ENCODE measurements around the gene SPHKAP. TPM values are rescaled to one million over a fixed set of nuclear protein-coding genes. Genes with fewer than 3 reads are reported as not detected.
"Not testable (repeated sequence)": the region's sequence is repeated elsewhere in the genome, so short reads cannot be mapped to it uniquely, and the experiment has no call there.

SPHKAP gene
- total RNA-seq, 1 donor from 2014 or later = not detected

DNA sequence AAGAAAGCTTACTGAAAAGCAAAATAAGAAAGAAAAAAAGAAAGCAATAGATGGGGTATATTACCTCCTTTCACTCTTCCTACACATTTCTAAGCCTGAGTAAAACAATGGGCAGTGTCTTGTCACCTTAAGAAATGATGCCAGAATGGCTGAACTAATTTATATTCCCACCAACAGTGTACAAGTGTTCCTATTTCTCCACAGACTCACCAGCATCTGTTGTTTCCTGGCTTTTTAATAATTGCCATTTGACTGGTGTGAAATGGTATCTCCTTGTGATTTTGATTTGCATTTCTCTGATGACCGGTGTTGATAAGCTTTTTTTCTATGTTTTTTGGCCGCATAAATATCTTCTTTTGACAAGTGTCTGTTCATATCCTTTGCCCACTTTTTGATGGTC lies 98.4 kb downstream of the SPHKAP start:
- Histone ChIP-seq H3K4me1 (ENCODE audit: insufficient read depth, low read length) (no peaks in the 10 kb centered on the region), H4K20me1 (ENCODE audit: insufficient read depth, low read length) (no peaks in the 10 kb centered on the region), H3K27ac (ENCODE audit: low read depth, low read length) (no peak overlapping the region), H2AFZ (ENCODE audit: low read depth, low read length) (no peak overlapping the region), H3K27me3 (ENCODE audit: insufficient read depth, low read length) (no peaks in the 10 kb centered on the region), H3K9ac (ENCODE audit: low read length) (no peak overlapping the region), H3K4me2 (ENCODE audit: low read length) (no peak overlapping the region), H3K36me3 (ENCODE audit: insufficient read depth, low read length) (no peaks in the 10 kb centered on the region), H3K79me2 (ENCODE audit: insufficient read depth, low read length) (no peaks in the 10 kb centered on the region), H3K4me3 (ENCODE audit: insufficient read depth, low read depth, low read length) (no peak overlapping the region), H3K9me3 (ENCODE audit: insufficient read depth, low read depth, low read length) (peaks cover 4% of the 10 kb centered on the region)
- FAIRE-seq (no peak), DNase-seq (ENCODE audit: low read depth) (no peak)
- H3K27ac Mint-ChIP-seq (ENCODE audit: unreplicated experiment) = no peak overlapping the region
- no peaks in the 10 kb centered on the region for H3K9me3 Mint-ChIP-seq (ENCODE audit: unreplicated experiment)
- no peak overlapping the region for H3K4me3 Mint-ChIP-seq (ENCODE audit: unreplicated experiment)
- no peaks in the 10 kb centered on the region for H3K27me3 Mint-ChIP-seq (ENCODE audit: low read depth, unreplicated experiment)
- no peaks in the 10 kb centered on the region for H3K36me3 Mint-ChIP-seq (ENCODE audit: low read depth, unreplicated experiment)
- no peak for TF ChIP-seq EZH2 (IDR thresholded peaks at IDR 0.05; ENCODE audit: insufficient read depth, low read length)
- TF ChIP-seq, protein P1, sequence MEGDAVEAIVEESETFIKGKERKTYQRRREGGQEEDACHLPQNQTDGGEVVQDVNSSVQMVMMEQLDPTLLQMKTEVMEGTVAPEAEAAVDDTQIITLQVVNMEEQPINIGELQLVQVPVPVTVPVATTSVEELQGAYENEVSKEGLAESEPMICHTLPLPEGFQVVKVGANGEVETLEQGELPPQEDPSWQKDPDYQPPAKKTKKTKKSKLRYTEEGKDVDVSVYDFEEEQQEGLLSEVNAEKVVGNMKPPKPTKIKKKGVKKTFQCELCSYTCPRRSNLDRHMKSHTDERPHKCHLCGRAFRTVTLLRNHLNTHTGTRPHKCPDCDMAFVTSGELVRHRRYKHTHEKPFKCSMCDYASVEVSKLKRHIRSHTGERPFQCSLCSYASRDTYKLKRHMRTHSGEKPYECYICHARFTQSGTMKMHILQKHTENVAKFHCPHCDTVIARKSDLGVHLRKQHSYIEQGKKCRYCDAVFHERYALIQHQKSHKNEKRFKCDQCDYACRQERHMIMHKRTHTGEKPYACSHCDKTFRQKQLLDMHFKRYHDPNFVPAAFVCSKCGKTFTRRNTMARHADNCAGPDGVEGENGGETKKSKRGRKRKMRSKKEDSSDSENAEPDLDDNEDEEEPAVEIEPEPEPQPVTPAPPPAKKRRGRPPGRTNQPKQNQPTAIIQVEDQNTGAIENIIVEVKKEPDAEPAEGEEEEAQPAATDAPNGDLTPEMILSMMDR (IDR thresholded peaks at IDR 0.05; ENCODE audit: insufficient read depth, low read depth, low read length) = no peak
- H3K4me1 Mint-ChIP-seq (ENCODE audit: low read depth, unreplicated experiment) = no peaks in the 10 kb centered on the region

DNA sequence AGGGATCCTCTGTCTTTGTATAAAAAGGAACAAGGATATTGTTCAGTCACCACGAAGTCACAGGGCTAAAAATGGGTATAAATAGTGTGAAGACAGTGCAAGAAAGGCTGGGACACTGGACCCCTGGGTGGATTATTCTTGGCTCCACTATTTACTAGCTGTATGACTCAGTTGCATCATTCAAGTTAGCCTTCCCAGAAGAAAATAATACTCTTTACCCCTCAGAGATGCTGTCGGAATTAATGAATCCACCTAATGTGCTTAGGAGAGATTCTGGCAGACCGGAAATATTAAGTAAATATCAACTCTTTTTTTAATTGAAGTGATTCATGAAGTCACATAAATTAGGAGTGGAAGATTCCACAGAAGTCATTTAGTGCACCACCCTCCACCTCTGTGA lies 98.9 kb downstream of the SPHKAP start:
- no peaks in the 10 kb centered on the region for H4K20me1 ChIP-seq (ENCODE audit: insufficient read depth, low read length)
- no peak overlapping the region for H3K27ac ChIP-seq (ENCODE audit: low read depth, low read length)
- Mint-ChIP-seq H3K4me3 (ENCODE audit: unreplicated experiment) (no peak overlapping the region), H3K36me3 (ENCODE audit: low read depth, unreplicated experiment) (no peaks in the 10 kb centered on the region), H3K27ac (ENCODE audit: unreplicated experiment) (no peak overlapping the region), H3K4me1 (ENCODE audit: low read depth, unreplicated experiment) (no peaks in the 10 kb centered on the region), H3K27me3 (ENCODE audit: low read depth, unreplicated experiment) (no peaks in the 10 kb centered on the region), H3K9me3 (ENCODE audit: unreplicated experiment) (no peaks in the 10 kb centered on the region)
- no peaks in the 10 kb centered on the region for H3K4me1 ChIP-seq (ENCODE audit: insufficient read depth, low read length)
- TF ChIP-seq, protein P1 (IDR thresholded peaks at IDR 0.05; ENCODE audit: insufficient read depth, low read depth, low read length) = no peak
- TF ChIP-seq EZH2 (IDR thresholded peaks at IDR 0.05; ENCODE audit: insufficient read depth, low read length) = no peak
- no peak overlapping the region for H2AFZ ChIP-seq (ENCODE audit: low read depth, low read length)
- H3K9me3 ChIP-seq (ENCODE audit: insufficient read depth, low read depth, low read length) = peaks cover 4% of the 10 kb centered on the region
- no peaks in the 10 kb centered on the region for H3K27me3 ChIP-seq (ENCODE audit: insufficient read depth, low read length)
- no peaks in the 10 kb centered on the region for H3K36me3 ChIP-seq (ENCODE audit: insufficient read depth, low read length)
- H3K79me2 ChIP-seq (ENCODE audit: insufficient read depth, low read length) = no peaks in the 10 kb centered on the region
- no peak for FAIRE-seq
- H3K9ac ChIP-seq (ENCODE audit: low read length) = no peak overlapping the region
- no peak overlapping the region for H3K4me3 ChIP-seq (ENCODE audit: insufficient read depth, low read depth, low read length)
- no peak overlapping the region for H3K4me2 ChIP-seq (ENCODE audit: low read length)
- no peak for DNase-seq (ENCODE audit: low read depth)

DNA sequence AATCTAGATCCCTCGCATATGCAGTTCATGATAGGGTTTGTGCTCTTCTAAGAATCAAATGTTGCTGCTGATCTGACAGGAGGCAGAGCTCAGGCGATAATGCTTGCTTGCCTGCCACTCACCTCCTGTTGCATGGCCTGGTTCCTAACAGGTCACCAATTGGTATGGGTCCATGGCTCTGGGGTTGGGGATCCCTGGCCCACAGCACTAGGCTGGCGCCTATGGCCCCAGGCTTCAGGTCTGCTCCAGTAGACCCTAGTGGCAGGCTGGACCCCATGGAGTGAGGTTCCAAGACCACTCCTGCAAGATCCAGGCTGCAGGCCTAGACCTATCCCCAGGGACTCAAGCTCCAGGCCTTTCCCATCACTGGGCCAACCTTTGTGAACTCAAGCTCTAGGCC lies 102.3 kb downstream of the SPHKAP start:
- DNase-seq (ENCODE audit: low read depth) = no peak
- no peak for FAIRE-seq
- Histone ChIP-seq H3K4me2 (ENCODE audit: low read length) (no peak overlapping the region), H3K36me3 (ENCODE audit: insufficient read depth, low read length) (no peaks in the 10 kb centered on the region), H2AFZ (ENCODE audit: low read depth, low read length) (no peak overlapping the region), H3K4me1 (ENCODE audit: insufficient read depth, low read length) (no peaks in the 10 kb centered on the region), H3K27me3 (ENCODE audit: insufficient read depth, low read length) (no peaks in the 10 kb centered on the region), H3K9ac (ENCODE audit: low read length) (no peak overlapping the region), H4K20me1 (ENCODE audit: insufficient read depth, low read length) (no peaks in the 10 kb centered on the region), H3K9me3 (ENCODE audit: insufficient read depth, low read depth, low read length) (peaks cover 4% of the 10 kb centered on the region), H3K79me2 (ENCODE audit: insufficient read depth, low read length) (no peaks in the 10 kb centered on the region), H3K27ac (ENCODE audit: low read depth, low read length) (no peak overlapping the region), H3K4me3 (ENCODE audit: insufficient read depth, low read depth, low read length) (no peak overlapping the region)
- no peaks in the 10 kb centered on the region for H3K27me3 Mint-ChIP-seq (ENCODE audit: low read depth, unreplicated experiment)
- H3K27ac Mint-ChIP-seq (ENCODE audit: unreplicated experiment) = no peak overlapping the region
- no peak overlapping the region for H3K4me3 Mint-ChIP-seq (ENCODE audit: unreplicated experiment)
- no peaks in the 10 kb centered on the region for H3K4me1 Mint-ChIP-seq (ENCODE audit: low read depth, unreplicated experiment)
- TF ChIP-seq, protein P1 (IDR thresholded peaks at IDR 0.05; ENCODE audit: insufficient read depth, low read depth, low read length) = no peak
- no peak for TF ChIP-seq EZH2 (IDR thresholded peaks at IDR 0.05; ENCODE audit: insufficient read depth, low read length)
- H3K36me3 Mint-ChIP-seq (ENCODE audit: low read depth, unreplicated experiment) = no peaks in the 10 kb centered on the region
- H3K9me3 Mint-ChIP-seq (ENCODE audit: unreplicated experiment) = no peaks in the 10 kb centered on the region

DNA sequence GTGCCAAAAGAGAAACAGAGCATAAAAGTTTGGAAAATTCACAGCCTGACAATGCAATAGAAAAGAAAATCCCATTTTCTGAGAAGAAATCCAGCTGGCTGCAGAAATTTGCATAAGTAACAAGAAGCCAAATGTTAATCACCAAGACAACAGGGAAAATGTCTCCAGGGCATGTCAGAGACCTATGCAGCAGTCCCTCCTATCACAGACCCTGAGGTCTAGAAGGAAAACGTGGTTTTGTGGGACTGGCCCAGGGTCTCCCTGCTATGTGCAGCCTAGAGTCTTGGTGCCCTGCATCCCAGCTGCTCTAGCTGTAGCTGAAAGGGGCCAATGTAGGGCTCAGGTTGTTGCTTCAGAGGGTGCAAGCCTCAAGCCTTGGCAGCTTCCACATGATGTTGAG lies 104.8 kb downstream of the SPHKAP start:
- not testable (repeated sequence) for DNase-seq (ENCODE audit: low read depth); H3K4me3 ChIP-seq (ENCODE audit: insufficient read depth, low read depth, low read length); H3K4me2 ChIP-seq (ENCODE audit: low read length); H3K36me3 Mint-ChIP-seq (ENCODE audit: low read depth, unreplicated experiment); H3K27me3 ChIP-seq (ENCODE audit: insufficient read depth, low read length); H3K27ac ChIP-seq (ENCODE audit: low read depth, low read length); H3K4me1 ChIP-seq (ENCODE audit: insufficient read depth, low read length); FAIRE-seq; H3K9ac ChIP-seq (ENCODE audit: low read length); H3K27me3 Mint-ChIP-seq (ENCODE audit: low read depth, unreplicated experiment); H2AFZ ChIP-seq (ENCODE audit: low read depth, low read length); H3K9me3 Mint-ChIP-seq (ENCODE audit: unreplicated experiment); H3K36me3 ChIP-seq (ENCODE audit: insufficient read depth, low read length); H3K4me3 Mint-ChIP-seq (ENCODE audit: unreplicated experiment); H4K20me1 ChIP-seq (ENCODE audit: insufficient read depth, low read length); H3K9me3 ChIP-seq (ENCODE audit: insufficient read depth, low read depth, low read length); H3K79me2 ChIP-seq (ENCODE audit: insufficient read depth, low read length); H3K4me1 Mint-ChIP-seq (ENCODE audit: low read depth, unreplicated experiment); H3K27ac Mint-ChIP-seq (ENCODE audit: unreplicated experiment)

All from astrocyte (in vitro differentiated cells and primary cell).